BE2C (cell line): ENCODE data around the gene NR2C2. TPM values are rescaled to one million over a fixed set of nuclear protein-coding genes. Genes with fewer than 3 reads are reported as not detected.
"Not testable (repeated sequence)": the region's sequence is repeated elsewhere in the genome, so short reads cannot be mapped to it uniquely, and the experiment has no call there.

ENCODE experiments used
- DNase-seq: peaks from one replicate; pipeline ENCODE4 v3.0.0-alpha.2; 2020
- H3K27me3 ChIP-seq: fragments of 250-450 bp; sonication (Bioruptor Pico); 2 replicates; pipeline ENCODE4 v1.5.1; 2020; ENCODE audit warnings: mild to moderate bottlenecking
- H3K36me3 ChIP-seq: fragments of 250-450 bp; sonication (Bioruptor Pico); 2 replicates; pipeline ENCODE4 v1.5.1; 2020; ENCODE audit warnings: mild to moderate bottlenecking
- H3K4me1 ChIP-seq: fragments of 250-450 bp; sonication (Bioruptor Pico); 2 replicates; pipeline ENCODE4 v1.5.1; 2020
- H3K4me3 ChIP-seq: 2 replicates; pipeline ENCODE4 v1.5.1; 2011; ENCODE audit warnings: low read depth, low read length
- H3K9me3 ChIP-seq: fragments of 250-450 bp; sonication (Bioruptor Pico); 2 replicates; pipeline ENCODE4 v1.5.1; 2020
- CTCF ChIP-seq: IDR thresholded peaks from 2 replicates; pipeline ENCODE4 v1.5.1; 2012; ENCODE audit warnings: mild to moderate bottlenecking, low read depth, low read length
- polyA plus RNA-seq: library from polyadenylated mRNA; unstranded; fragments of >200 nt; gene quantifications from one replicate; pipeline ENCODE4 v1.2.1, GENCODE V29; 2012; ENCODE audit warnings: low read depth, missing spikeins; ENCODE audit not compliant: insufficient read length, insufficient read depth

The NR2C2 gene
- polyA plus RNA-seq: 14.1 TPM

GRCh38 chr3:14947100-14947885 lies at the start of gene NR2C2:
Gene NR2C2, plus strand, starts transcription at chr3:14947583. Its CDS starts 56,332 bp downstream, at chr3:15003915.
- peak within 1 kb of the TSS; percentile 81 for H3K4me3 ChIP-seq
- H3K4me1 ChIP-seq: no peaks in the 10 kb centered on the region; the same call in 1 of the 2 replicates
- no peaks in the 10 kb centered on the region for H3K27me3 ChIP-seq
- DNase-seq: peak; percentile 74
- no peaks in the 10 kb centered on the region for H3K9me3 ChIP-seq
- no peaks in the 10 kb centered on the region; the same call in 1 of the 2 replicates for H3K36me3 ChIP-seq
- no peak for TF ChIP-seq CTCF

- no peaks in the 10 kb centered on the region for H3K27me3 ChIP-seq
- no peaks in the 10 kb centered on the region for H3K9me3 ChIP-seq
- H3K36me3 ChIP-seq: no peaks in the 10 kb centered on the region
- H3K4me1 ChIP-seq: no peaks in the 10 kb centered on the region
- no peak overlapping the region for H3K4me3 ChIP-seq
- no peak for TF ChIP-seq CTCF
- DNase-seq: no peak
These were observed 48.5 kb upstream of the NR2C2 start for GRCh38 chr3:14898929-14899328.

GRCh38 chr3:14899993-14900618 lies 47.3 kb upstream of the NR2C2 start:
- no peak for TF ChIP-seq CTCF
- DNase-seq: peak; percentile 30

GRCh38 chr3:14900881-14901873 lies 46.2 kb upstream of the NR2C2 start:
- Histone ChIP-seq H3K4me1 (no peaks in the 10 kb centered on the region), H3K27me3 (no peaks in the 10 kb centered on the region), H3K36me3 (no peaks in the 10 kb centered on the region), H3K4me3 (no peak overlapping the region), H3K9me3 (no peaks in the 10 kb centered on the region)
- no peak for TF ChIP-seq CTCF
- no peak for DNase-seq

More at GRCh38 chr3:14899993-14900618, 47.3 kb upstream of the NR2C2 start:
- Histone ChIP-seq H3K9me3 (no peaks in the 10 kb centered on the region), H3K36me3 (no peaks in the 10 kb centered on the region), H3K4me3 (no peak overlapping the region), H3K27me3 (no peaks in the 10 kb centered on the region), H3K4me1 (no peaks in the 10 kb centered on the region)

- Histone ChIP-seq H3K4me1 (no peaks in the 10 kb centered on the region), H3K27me3 (no peaks in the 10 kb centered on the region), H3K9me3 (no peaks in the 10 kb centered on the region), H3K36me3 (no peaks in the 10 kb centered on the region), H3K4me3 (no peak overlapping the region)
- no peak for TF ChIP-seq CTCF
- no peak for DNase-seq
These were observed 44.7 kb upstream of the NR2C2 start for GRCh38 chr3:14902719-14903118.

GRCh38 chr3:14903501-14903900 lies 43.9 kb upstream of the NR2C2 start:
- H3K36me3 ChIP-seq, H3K9me3 ChIP-seq, H3K4me1 ChIP-seq, DNase-seq, H3K4me3 ChIP-seq, H3K27me3 ChIP-seq: not testable (repeated sequence)
